Measurements from ENCODE around the gene BUB1B.

The BUB1B gene

DNA sequence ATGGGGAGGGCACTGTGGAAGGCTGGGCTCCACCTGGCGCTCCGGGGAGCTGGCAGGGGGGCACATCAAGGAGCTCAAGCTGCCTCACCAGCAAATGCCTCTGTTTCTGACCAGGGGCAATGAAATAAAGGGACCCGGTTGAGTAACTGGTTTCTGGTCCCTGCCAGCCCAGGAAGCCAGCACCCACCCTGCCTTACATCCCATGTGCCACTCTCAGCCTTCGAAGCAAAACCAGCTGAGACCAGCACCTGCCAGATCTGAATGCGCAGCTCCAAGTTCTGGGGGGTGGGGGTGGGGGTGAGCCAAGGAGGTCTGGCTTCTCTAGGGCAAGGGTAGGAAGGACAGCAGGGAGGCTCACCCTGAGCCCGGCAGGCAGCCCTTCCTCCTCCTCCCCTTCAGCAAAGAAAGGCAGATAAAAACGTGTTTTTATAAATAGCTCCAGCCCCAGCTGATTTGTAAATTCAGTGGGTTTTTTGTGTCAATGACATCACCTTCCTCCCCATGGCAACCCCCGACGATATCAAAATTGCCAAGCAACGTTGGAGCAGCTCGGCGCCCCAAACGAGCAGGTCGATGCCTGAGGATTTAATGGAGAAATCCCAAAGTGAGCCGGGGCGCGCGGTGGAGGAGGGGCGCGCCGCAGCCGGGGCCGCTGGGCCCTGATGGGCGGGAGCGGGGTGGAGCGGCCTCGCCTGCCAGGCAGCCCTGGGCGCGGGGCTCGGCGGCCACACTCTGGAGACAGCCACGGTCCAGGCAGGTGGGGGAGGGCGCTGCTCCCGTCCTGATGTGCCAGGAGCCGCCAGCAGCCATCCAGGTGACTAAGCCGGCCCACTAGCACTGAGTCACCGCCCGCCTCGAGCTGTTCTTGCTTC, 77.9 kb downstream of the BUB1B start, which contains the start of gene PAK6:
TSS of gene PAK6 (plus strand) at position 532 of the 872 bp plus-strand sequence. CDS start 25,723 bp downstream, outside the sequence.
- H3K27me3 Mint-ChIP-seq, result peaks cover 32% of the 10 kb centered on the region
- H3K4me1 Mint-ChIP-seq (ENCODE audit: low read depth), result peaks cover 12% of the 10 kb centered on the region
- no peaks in the 10 kb centered on the region for H3K9me3 Mint-ChIP-seq
- H3K27ac Mint-ChIP-seq, result peak within 1 kb of the TSS; percentile 53
- peak; percentile 54 for DNase-seq
- H3K4me3 Mint-ChIP-seq, result no peak within 1 kb of the TSS
- H3K36me3 Mint-ChIP-seq (ENCODE audit: low read depth), result no peaks in the 10 kb centered on the region

DNA sequence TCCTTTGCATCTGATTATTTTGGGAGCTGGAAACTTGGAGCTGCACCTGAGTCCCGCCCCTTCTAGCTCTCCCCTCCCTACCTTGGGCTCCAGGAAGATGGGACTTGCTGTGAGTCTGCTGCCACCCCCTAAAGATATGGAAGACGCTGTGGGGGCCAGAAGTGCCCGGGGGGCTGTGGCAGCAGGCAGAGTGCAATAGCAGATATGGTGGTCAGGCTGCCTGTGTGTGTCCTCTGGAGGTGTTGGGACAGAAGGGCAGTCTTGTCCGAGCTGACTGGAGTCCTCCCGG, 78.5 kb downstream of the BUB1B start:
- Mint-ChIP-seq H3K4me3 (no peak overlapping the region), H3K27ac (peak overlapping the region; percentile 53), H3K9me3 (no peaks in the 10 kb centered on the region), H3K4me1 (ENCODE audit: low read depth) (peaks cover 12% of the 10 kb centered on the region), H3K27me3 (peaks cover 32% of the 10 kb centered on the region), H3K36me3 (ENCODE audit: low read depth) (no peaks in the 10 kb centered on the region)
- no peak for DNase-seq

DNA sequence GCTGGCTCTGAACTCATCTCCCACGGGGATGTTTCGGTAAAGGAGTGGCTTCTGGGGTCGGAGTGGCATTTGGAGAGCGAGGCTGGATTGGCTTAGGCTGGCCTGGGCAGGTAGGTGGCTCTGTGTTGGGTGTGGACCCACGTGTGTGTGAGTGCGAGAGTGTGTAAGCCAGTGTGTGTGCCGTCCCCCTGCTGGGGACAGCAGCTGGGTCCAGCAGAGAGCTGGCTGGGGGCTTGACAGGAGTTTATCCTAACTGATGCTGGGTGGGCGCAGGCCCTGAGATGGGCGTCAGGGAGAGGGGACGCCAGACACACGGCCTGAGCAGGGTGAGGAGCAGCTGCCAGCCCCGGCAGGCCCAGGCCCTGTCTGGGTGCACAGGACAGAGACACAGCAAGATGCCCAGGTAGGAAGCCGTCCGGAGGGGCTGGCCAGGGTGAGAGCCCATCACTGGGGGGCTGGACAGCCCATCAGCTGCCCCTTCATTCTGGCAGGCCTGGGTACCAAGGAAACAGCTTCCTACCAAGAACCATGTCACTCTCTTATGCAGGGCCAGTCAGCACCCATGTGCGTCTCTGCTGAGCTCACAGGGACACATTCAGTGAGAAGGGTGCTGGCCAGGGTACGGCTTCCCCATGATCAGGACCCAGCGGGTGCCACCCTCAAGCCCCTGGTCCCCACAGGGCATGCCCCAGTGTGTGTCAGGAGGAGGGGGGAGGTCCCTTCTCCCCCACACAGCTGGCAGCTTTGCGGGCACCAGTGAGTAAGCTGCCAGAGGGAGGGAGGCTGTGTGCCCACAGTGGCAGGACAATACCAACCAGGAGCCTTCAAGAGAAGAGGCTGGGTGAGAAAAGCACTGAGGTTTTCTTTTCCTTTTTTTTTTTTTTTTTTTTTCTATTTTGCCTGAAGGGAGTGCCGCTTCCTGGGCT, 79.1 kb downstream of the BUB1B start:
- H3K4me1 Mint-ChIP-seq (ENCODE audit: low read depth), result peaks cover 12% of the 10 kb centered on the region
- H3K9me3 Mint-ChIP-seq, result no peaks in the 10 kb centered on the region
- H3K36me3 Mint-ChIP-seq (ENCODE audit: low read depth), result no peaks in the 10 kb centered on the region
- no peak overlapping the region for H3K4me3 Mint-ChIP-seq
- DNase-seq, result no peak
- peaks cover 32% of the 10 kb centered on the region for H3K27me3 Mint-ChIP-seq
- peak overlapping the region; percentile 53 for H3K27ac Mint-ChIP-seq

DNA sequence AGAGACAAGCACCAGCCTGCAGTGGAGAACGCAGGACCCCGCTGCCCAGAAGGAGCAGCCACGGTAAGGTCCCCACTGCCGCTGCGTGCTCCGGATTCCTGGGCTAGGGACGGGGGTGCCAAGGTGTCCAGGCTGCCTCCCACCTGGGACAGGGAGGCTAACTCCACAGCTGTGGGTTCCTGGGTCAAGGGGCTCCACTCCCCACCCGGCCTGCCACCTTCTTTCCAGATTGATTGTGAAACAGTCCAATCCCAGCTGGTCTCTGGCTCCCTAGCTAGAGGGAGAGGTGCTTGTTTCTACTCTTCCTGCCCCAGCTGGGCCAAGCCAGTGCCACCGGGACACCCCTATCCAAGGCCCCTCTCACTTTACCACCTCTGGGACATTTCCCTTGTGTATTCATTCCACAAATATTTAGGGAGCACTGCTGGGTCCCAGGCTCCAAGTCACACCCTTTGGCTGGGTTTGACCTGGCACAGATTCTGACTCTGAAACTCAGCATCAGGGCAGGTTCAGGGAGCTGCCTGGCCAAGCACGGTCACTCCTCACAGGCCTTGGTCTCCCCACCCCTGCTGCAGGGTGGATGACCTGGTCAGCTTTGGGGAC, 79.9 kb downstream of the BUB1B start:
- Mint-ChIP-seq H3K9me3 (no peaks in the 10 kb centered on the region), H3K36me3 (ENCODE audit: low read depth) (no peaks in the 10 kb centered on the region), H3K27me3 (peaks cover 32% of the 10 kb centered on the region), H3K27ac (no peak overlapping the region), H3K4me3 (no peak overlapping the region), H3K4me1 (ENCODE audit: low read depth) (peaks cover 12% of the 10 kb centered on the region)
- no peak for DNase-seq

DNA sequence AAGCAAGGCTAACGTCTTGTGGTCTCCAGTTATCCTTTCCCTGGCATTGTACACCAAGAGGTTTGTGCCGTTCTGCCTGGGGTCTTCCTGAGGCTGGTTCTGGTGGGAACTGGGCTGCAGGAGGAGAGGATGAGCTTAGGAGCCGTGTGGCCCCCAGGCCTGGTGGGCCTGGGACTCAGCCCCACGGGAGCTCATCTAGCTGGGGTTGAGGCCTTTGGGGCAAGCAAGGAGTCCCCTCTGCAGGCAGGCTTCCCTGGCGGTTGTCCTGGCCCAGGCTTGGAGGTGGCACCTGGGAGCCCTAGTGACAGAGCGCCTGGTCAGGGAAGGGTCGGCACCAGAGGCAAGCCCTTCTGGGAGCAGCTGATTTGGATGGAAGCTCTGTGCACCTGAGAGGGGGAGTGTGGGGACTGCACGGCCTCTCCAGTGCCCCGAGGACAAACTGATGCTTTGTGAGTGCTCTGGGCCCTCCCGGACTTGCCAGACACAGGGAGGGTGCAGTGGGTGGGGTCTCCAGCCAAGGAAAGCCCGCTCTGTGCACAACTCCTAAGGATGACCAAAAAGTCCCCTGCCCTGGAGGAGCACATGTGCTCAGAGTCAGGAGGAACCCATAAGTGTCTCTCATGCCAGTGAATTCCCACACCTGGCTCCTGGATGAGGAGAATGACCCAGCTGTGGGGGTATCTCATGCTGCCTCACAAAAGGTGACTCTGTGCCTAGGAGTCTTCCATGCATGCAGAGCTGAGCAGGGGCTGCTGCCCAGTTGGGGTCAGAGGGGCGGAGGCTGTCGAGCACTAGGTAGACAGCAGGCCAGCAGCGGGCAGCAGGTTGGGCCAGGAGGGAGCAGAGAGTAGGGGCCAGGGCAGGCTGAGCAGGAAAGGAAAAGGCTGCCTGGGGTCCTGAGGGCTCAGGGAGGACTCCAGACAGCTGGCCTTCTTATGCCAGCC, 80.7 kb downstream of the BUB1B start:
- Mint-ChIP-seq H3K27ac (no peak overlapping the region), H3K9me3 (no peaks in the 10 kb centered on the region), H3K4me1 (ENCODE audit: low read depth) (peaks cover 12% of the 10 kb centered on the region), H3K27me3 (peaks cover 32% of the 10 kb centered on the region), H3K36me3 (ENCODE audit: low read depth) (no peaks in the 10 kb centered on the region), H3K4me3 (no peak overlapping the region)
- DNase-seq, result no peak

DNA sequence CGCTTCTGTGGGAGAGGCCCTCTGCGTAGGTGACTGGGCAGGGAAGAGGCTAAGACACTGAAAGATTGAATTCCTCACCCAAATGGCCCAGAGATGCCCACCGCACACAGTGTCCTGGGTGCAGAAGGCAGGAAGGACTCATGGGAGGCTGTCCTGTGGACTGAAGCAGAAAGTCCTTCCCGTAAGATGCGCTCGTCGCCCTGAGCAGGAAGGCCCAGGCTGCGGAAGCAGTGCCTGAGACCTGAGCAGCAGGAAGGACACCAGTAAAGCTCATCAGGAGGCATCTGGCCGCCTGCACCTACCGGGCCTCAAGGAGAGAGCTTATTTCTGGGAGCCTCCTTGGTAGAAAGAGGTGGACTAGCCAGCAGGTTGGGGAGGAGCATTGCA, 81.3 kb downstream of the BUB1B start:
- Mint-ChIP-seq H3K4me1 (ENCODE audit: low read depth) (peaks cover 12% of the 10 kb centered on the region), H3K27ac (no peak overlapping the region), H3K4me3 (no peak overlapping the region), H3K36me3 (ENCODE audit: low read depth) (no peaks in the 10 kb centered on the region), H3K27me3 (peaks cover 32% of the 10 kb centered on the region), H3K9me3 (no peaks in the 10 kb centered on the region)
- DNase-seq, result no peak

DNA sequence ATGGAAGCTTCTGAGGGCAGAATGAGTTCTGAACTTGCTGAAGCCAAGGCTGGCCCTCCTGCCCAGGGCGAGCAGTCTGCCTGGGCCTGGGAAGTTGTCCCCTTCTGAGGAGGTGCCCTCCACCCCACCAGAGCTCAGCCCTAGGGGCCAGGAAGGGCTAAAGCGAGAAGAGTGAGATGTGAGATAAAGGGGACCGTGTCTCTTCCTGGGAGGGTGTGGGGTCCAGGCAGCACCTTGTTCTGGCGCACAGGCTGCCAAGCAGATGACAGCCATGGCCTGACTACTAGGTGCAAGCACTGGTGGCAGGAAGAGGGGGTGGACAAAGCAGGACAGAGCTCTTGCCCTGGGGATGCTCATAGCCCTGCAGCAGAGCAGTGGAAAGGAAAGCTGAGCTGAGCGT, 81.7 kb downstream of the BUB1B start:
- H3K27me3 Mint-ChIP-seq, result peaks cover 31% of the 10 kb centered on the region
- H3K27ac Mint-ChIP-seq, result no peak overlapping the region
- no peaks in the 10 kb centered on the region for H3K36me3 Mint-ChIP-seq (ENCODE audit: low read depth)
- peaks cover 12% of the 10 kb centered on the region for H3K4me1 Mint-ChIP-seq (ENCODE audit: low read depth)
- no peak overlapping the region for H3K4me3 Mint-ChIP-seq
- H3K9me3 Mint-ChIP-seq, result no peaks in the 10 kb centered on the region
- DNase-seq, result peak; percentile 13

DNA sequence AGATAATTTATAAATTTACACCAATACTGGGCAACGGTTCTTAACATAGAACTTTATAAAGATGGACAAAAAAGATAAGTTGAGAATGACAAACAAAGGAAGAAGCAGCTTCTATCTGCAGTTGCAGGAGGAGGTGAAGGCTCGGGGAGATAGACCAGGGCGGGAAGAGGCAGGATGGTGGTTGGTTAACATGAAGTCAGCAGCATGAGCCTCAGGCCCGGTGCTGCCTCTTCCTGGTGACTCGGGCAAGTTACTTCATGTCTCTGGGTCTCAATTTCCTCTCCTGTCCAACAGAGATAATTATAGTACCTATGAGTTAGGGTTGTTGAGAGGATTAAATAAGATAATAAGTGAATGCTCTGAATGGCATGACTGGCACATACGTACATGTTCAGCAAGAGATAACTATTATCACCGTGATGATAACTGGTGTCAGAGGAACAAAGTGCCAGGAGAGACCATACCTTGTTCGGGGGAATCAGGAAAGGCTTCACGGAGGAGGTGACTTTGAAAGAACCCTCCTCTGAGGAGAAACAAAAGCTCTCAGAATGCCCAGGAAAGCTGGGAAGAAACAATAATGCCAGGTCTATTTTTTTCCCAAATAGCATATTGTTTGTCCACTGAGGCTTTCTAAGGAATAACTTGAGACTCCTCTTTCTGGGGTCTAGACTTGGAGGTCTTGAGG, 82.4 kb downstream of the BUB1B start:
- Mint-ChIP-seq H3K4me3 (no peak overlapping the region), H3K27ac (no peak overlapping the region), H3K4me1 (ENCODE audit: low read depth) (peaks cover 10% of the 10 kb centered on the region), H3K9me3 (no peaks in the 10 kb centered on the region), H3K36me3 (ENCODE audit: low read depth) (no peaks in the 10 kb centered on the region), H3K27me3 (peaks cover 25% of the 10 kb centered on the region)
- no peak for DNase-seq

DNA sequence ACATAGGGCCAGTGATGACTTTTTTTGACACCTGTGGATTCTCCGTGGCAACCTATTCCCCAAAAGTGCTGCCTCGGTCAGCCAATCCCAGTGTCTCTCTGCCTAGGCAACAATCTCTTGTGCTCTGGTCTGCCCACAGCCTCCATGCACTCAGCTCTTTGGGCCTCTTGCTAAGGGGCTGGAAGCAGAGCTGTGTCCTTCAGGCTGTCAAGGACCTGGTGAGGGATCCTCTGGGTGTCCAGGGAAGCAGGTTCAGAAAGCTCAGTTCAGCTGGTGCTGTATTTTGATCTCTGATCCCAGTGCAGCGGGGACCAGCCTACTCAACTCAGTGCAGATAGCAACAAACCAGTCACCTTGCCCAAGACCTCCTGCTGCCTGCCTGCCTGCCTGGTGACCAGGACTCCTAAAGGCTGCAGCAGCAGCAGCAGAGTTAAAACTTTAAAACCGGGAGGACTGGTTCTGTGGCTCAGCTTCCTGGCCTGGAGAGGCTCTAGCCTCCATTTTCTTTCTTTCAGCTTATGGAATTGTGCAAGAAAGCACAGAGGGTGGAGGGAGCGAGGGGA, 84.2 kb downstream of the BUB1B start:
- H3K27me3 Mint-ChIP-seq, result peaks cover 10% of the 10 kb centered on the region
- no peaks in the 10 kb centered on the region for H3K4me1 Mint-ChIP-seq (ENCODE audit: low read depth)
- H3K36me3 Mint-ChIP-seq (ENCODE audit: low read depth), result no peaks in the 10 kb centered on the region
- H3K4me3 Mint-ChIP-seq, result no peak overlapping the region
- no peak overlapping the region for H3K27ac Mint-ChIP-seq
- H3K9me3 Mint-ChIP-seq, result no peaks in the 10 kb centered on the region
- peak; percentile 19 for DNase-seq

DNA sequence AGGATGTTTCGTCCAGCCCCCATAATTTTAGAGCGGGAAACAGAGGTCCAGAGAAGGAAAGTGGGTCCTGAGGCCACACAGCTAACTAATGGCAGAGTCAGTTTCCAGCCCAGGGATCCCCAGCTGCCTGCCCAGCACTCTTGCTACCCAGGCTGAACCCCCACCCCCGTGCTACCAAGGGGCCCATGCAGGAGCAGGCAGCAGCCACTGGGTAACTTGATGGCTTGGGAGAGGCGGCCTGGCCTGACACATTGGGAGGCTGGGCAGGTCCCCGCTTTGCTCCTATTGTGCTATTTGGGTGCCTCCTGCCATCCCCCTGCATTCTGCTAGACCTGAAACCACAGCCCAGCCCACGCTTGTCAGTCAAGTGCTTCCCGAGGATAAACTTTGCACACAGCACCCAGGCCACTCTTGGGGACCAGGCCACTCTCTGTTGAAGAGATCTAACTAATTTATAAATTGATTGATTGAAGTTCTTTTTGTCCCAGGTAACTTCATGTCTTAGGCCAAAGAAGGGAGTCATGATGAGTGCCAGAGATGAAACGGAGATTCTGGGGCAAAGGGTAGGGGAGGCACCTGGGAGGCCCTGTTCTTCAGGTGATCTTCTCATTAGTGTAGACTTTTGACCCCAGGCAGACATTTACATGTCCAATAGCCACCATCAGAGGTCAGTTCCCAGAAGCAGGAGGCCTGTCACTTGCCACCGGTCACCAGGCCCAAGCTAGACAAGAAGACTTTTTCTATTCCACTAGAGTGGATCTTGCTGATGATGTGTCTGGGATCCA, 85.0 kb downstream of the BUB1B start:
- no peak overlapping the region for H3K27ac Mint-ChIP-seq
- DNase-seq, result peak; percentile 22
- H3K4me1 Mint-ChIP-seq (ENCODE audit: low read depth), result no peaks in the 10 kb centered on the region
- no peak overlapping the region for H3K4me3 Mint-ChIP-seq
- H3K27me3 Mint-ChIP-seq, result peaks cover 3% of the 10 kb centered on the region
- no peaks in the 10 kb centered on the region for H3K9me3 Mint-ChIP-seq
- H3K36me3 Mint-ChIP-seq (ENCODE audit: low read depth), result no peaks in the 10 kb centered on the region

DNA sequence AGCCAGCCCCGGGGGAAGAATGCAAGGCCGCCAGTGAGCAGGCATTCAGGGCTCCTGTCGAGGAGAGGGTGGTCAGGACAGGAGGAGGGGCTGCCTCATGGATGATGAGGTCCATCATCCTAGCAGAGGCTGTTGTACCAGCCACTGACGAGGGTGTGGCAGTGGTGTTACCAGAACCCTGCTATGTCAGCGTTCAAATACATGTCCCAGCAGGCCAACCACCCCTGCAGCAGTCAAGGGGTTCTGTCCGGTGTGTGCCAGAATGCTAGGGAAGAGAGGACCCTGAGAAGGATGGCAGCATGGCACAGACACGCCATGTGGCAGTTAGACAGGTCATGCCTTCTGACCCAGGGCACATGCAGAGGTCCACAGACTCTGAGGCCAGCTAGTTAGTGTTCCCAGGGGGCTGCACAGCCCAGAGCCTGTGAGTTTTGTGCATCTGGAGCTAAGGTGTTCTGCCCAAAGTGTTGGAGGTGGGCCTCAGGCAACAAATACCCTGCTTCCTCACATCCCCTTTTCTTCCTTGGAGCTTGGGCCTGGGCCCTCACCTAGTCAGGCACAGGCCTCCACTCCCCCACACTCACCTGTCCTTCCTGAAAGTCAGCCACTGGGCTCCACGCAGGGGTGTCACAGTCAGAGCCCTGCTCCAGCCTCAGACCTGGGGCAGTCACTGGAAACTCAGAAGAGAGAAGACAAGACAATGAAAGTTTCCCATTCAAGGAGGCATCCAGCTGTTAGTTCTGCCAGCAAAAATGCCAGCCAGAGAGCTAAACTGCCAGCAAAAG, 85.8 kb downstream of the BUB1B start:
- Mint-ChIP-seq H3K36me3 (ENCODE audit: low read depth) (no peaks in the 10 kb centered on the region), H3K4me3 (no peak overlapping the region), H3K9me3 (no peaks in the 10 kb centered on the region), H3K4me1 (ENCODE audit: low read depth) (no peaks in the 10 kb centered on the region), H3K27ac (no peak overlapping the region), H3K27me3 (peaks cover 9% of the 10 kb centered on the region)
- DNase-seq, result no peak

DNA sequence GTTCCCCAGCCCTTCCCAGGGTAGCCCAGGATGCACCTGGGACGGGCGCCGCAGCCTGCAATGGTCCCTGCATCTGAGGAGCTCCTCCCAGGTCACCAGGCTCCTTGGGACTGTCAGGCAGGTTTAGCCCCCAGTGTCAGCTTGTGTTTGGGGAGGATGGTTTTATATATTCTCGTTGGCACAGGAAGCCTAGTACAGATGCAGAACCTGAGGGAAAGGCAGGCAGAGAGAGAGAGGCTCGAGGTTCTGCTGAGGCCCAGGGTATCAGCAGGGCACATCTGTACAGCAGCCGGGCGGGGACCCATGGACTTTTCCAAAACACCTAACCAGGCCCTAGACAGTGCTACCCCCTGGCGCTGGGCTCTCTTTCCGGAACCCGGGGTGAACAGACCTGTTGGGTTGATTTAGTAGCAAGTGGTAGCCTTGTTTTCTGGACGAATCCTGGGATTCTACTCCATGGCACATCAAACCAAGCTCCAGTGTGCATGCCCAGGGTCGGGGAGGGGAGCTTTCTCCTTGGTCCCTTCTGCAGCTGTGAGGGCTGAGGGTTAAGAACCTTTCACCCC, 86.6 kb downstream of the BUB1B start:
- H3K9me3 Mint-ChIP-seq, result no peaks in the 10 kb centered on the region
- H3K27me3 Mint-ChIP-seq, result peaks cover 13% of the 10 kb centered on the region
- no peaks in the 10 kb centered on the region for H3K36me3 Mint-ChIP-seq (ENCODE audit: low read depth)
- H3K4me1 Mint-ChIP-seq (ENCODE audit: low read depth), result no peaks in the 10 kb centered on the region
- H3K4me3 Mint-ChIP-seq, result no peak overlapping the region
- no peak for DNase-seq
- no peak overlapping the region for H3K27ac Mint-ChIP-seq

Measured in activated T-cell treated with anti-CD3 and anti-CD28 coated beads, Interleukin-2, amount 50 U/mL, for 24 hours (primary cell).